ENCODE results near the gene TSEN54. TPM values are rescaled to one million over a fixed set of nuclear protein-coding genes. Genes with fewer than 3 reads are reported as not detected.

The TSEN54 gene
- total RNA-seq, 1 donor from 2014 or later: 5.6 TPM

GRCh38 chr17:75502072-75502720 lies 14.1 kb upstream of the TSEN54 start:
- no peak for ATAC-seq (ENCODE audit: poor library complexity)
- no peak for DNase-seq
- intact Hi-C loops (cut with DNase I): no loop called here

GRCh38 chr17:75502721-75503329 lies 13.5 kb upstream of the TSEN54 start:
- DNase-seq (no peak), ATAC-seq (ENCODE audit: poor library complexity) (no peak)
- intact Hi-C loops (cut with DNase I): no loop called here

DNA sequence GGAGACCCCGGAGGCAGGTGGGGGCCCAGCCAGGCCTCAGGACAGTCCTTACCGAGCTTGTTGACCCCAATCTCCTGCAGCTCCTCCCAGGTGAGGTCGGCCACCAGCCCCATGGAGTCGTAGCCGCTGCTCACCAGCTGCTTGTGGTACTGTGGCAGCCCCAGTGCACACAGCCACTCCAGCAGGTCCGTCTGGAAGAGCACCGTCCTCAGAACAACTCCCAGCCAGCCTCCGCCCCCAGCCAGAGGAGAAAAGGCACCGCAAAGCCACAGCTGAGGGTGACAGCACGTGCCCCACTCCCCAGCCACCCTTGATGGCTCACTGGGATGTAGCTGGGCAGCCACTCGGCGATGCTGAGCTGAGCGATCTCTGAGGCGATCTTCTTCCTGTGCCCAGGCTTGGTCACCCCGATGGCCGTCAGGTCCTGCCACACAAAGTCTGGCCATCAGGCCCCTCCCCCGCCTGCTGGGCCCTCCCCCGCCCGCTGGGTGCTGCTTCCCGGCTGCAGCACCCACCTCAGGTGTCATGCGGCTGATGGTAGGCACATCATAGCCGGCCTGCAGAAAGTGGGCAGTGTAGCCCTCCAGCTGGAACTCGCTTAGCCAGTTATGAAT lies 12.9 kb upstream of the TSEN54 start:
- intact Hi-C loops (cut with DNase I): no loop called here
- ATAC-seq (ENCODE audit: poor library complexity): no peak
- DNase-seq: no peak

GRCh38 chr17:75503976-75504346 lies 12.4 kb upstream of the TSEN54 start:
- DNase-seq (no peak), ATAC-seq (ENCODE audit: poor library complexity) (no peak)
- intact Hi-C loops (cut with DNase I): no loop called here

- intact Hi-C loops (cut with DNase I): no loop called here
- ATAC-seq (ENCODE audit: poor library complexity): no peak
- no peak for DNase-seq
Observed at GRCh38 chr17:75504347-75505151, 11.8 kb upstream of the TSEN54 start.

DNA sequence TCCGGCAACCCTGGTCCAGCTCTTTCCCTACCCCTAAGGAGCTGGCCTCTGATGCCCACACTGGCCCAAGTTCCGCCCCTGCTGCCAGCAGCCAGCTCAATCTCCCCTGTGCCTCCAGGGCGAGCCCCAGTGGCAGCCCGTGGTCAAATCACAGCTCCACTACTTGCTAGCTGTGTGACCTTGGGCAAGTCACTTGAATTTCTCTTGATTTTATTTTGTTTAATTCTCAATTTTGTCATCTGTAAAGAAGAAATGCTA lies 11.2 kb upstream of the TSEN54 start:
- no peak for ATAC-seq (ENCODE audit: poor library complexity)
- DNase-seq: no peak
- intact Hi-C loops (cut with DNase I): no loop called here

GRCh38 chr17:75505640-75506039 lies 10.7 kb upstream of the TSEN54 start:
- ATAC-seq (ENCODE audit: poor library complexity) (no peak), DNase-seq (no peak)
- intact Hi-C loops (cut with DNase I): no loop called here

DNA sequence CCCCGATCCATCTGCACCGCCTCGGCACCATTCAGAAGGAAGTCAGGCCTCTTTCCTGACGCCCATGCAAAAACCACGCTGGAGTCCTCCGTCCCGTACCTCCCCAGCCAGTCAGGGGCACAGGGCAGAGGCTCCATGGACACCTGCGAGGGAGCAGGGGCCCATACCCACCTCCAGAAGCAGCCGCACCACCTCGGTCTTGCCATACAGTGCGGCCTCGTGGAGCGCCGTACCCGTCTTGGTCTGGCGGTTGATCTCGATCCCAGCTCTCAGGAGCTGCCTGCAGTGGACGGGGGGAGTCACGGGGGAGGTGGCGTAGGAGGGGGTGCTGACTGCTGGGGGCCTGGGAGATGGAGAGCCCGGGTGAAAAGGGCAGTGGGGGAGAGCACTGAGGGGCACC lies 10.2 kb upstream of the TSEN54 start:
- ATAC-seq (ENCODE audit: poor library complexity) (no peak), DNase-seq (no peak)
- intact Hi-C loops (cut with DNase I): no loop called here

DNA sequence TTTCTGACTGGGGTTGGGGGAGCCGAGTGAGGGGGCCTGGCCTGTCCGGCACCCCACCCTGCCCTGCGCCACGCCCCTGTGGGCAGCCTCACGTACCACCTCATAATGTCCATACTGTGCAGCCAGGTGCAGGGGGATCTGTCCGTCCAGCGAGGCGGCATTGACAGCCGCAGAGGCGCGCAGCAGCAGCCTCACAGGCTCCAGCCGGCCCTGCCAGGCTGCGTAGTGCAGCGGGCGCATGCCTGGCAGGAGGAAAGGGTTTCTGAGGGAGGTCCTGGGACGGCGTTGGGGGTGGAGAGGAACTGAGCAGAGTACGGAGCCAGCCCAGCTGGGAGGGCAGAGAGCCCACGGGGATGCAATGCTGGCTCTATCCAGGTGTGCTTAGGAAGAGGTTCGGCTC lies 9.4 kb upstream of the TSEN54 start:
- ATAC-seq (ENCODE audit: poor library complexity) (no peak), DNase-seq (no peak)
- intact Hi-C loops (cut with DNase I): no loop called here

GRCh38 chr17:75507733-75508719 lies 8.3 kb upstream of the TSEN54 start:
- no peak for DNase-seq
- intact Hi-C loops (cut with DNase I): no loop called here
- ATAC-seq (ENCODE audit: poor library complexity): no peak

DNA sequence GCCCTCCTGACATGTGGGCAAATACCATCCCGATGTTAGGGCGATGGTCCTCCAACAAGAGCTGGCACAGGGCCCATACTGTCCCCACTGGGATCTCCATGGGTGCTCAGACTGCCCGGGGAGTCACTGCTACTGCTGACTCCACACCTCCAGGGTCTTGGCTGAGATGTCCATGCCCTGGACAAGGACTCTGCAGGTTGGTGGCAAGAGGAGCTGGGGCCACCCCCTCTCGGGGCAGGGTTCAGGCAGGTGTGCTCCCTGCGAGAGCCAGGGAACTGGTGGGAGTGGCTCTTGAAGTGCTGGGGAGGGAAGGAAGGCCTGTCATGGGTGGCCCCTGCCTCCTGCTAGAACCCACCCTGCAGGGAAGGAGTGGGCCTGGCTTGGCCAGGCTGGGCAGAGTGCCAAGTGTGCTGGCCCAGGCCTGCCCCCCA lies 7.4 kb upstream of the TSEN54 start:
- ATAC-seq (ENCODE audit: poor library complexity): peak; percentile 7
- no peak for DNase-seq
- intact Hi-C loops (cut with DNase I): no loop called here

DNA sequence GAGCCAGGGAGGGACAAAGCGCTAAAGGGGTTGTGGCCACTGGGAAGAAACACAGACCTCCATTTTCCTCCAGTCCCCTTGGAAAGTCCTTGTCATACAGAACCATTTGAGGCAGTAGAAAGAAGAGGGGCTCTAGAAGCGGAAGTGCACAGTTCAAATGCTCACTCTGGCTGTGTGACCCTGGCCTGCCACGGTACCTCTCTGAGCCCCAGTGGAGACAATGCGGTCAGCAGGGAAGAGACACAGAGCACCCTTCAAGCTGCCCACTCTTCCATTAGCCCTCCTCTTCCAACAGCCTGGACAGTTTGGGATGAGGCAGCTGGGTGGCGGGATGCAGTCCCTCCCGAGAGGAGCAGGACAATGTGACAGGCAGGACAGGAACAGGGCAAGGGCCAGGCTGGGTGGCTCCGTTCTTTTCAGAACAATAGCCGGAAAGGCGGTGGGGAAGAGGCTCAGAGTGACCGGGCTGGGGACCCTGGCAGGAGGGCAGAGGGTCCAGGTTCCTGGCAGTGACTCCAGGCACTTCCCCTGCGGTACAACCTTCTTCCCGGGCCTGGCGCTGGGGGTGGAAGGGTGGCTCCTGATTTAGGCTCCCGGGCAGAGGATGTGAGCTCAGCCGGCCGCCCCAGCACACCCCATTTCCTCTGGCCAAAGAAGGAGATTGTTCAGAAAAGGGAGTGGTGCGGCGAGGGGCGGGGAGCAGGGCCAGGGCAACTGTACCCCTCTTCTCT lies 6.6 kb upstream of the TSEN54 start:
- ATAC-seq (ENCODE audit: poor library complexity) (peak; percentile 16), DNase-seq (peak; percentile 74)
- intact Hi-C loops (cut with DNase I): no loop called here

DNA sequence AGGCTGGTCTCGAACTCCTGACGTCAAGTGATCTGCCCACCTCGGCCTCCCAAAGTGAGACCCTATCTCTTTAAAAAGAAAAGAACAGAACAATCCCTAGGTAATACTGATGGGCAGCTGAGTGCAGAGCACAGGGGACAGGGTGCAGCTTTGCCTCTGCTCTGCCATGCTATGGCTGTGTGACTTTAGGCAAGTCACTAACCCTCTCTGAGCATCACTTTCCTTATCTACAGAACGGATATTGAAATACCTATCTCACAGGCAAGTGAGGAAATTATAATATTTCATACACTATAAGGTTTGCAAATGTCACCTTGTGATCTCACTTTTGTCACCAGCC lies 5.1 kb upstream of the TSEN54 start:
- DNase-seq (no peak), ATAC-seq (ENCODE audit: poor library complexity) (no peak)
- intact Hi-C loops (cut with DNase I): no loop called here

GRCh38 chr17:75511610-75512575 lies 4.4 kb upstream of the TSEN54 start:
- DNase-seq (peak; percentile 69), ATAC-seq (ENCODE audit: poor library complexity) (no peak)
- intact Hi-C loops (cut with DNase I): no loop called here

DNA sequence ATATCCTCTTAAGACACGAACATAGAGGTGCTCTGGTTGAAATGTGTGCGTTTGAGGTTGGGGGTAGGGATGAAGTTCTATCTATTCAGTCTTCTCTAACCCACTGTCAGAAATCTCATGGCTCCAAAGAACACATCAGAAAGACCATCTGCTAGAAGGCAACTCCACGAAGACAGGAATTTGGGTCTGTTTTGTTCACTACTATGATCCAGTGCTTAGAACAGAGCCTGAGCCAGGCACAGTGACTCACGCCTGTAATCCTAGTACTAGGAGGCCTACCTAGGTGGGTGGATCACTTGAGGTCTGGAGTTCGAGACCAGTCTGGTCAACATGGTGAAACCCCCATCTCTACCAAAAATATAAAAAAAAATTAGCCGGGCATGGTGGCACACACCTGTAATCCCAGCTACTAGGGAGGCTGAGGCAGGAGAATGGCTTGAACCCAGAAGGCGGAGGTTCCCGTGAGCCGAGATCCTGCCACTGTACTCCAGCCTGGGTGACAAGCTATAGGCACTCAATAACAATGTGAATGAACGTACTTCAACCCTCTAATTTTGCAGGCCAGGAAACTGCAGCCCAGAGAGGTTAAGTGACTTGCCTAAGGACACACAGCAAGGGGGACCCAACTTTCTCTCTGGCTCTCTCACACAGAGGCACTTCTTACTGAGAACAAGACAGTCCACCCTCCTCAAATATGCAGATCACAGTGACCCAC lies 3.2 kb upstream of the TSEN54 start:
- ATAC-seq (ENCODE audit: poor library complexity): no peak
- no peak for DNase-seq
- intact Hi-C loops (cut with DNase I): no loop called here

DNA sequence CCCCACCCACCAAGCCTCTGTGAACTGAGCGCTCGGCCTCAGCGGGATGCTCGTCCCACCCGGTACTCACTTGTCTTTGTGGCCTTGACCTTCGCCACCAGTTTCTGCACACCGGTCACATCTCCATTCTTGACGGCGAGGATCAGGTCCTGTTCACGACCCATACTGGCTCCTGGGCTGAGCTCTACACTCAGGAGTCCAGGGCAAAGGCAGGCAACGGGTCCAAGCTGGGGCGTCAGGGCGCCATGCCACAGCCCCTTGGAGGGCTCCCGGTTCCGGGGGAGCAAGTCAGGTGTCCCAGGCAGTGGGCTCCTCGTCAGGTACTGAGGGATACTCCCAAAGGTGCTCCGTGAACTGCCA lies 2.7 kb upstream of the TSEN54 start:
- no peak for ATAC-seq (ENCODE audit: poor library complexity)
- intact Hi-C loops (cut with DNase I): no loop called here

More for the DNA sequence above, 2.7 kb upstream of the TSEN54 start:
- no peak for DNase-seq
